ENCODE measurements around the gene TTYH1. TPM values are rescaled to one million over a fixed set of nuclear protein-coding genes. Genes with fewer than 3 reads are reported as not detected.

TTYH1 gene
- total RNA-seq, 2 donors from 2014 or later, result 1.0 to 2.0 TPM

- Mint-ChIP-seq H3K27ac (no peak overlapping the region), H3K36me3 (ENCODE audit: low read depth) (no peaks in the 10 kb centered on the region), H3K27me3 (ENCODE audit: insufficient read depth) (peaks cover 52% of the 10 kb centered on the region), H3K9me3 (peaks cover 26% of the 10 kb centered on the region), H3K4me1 (peaks cover 3% of the 10 kb centered on the region), H3K4me3 (no peak overlapping the region)
- Histone ChIP-seq H3K4me3 (ENCODE audit: low read length) (no peak overlapping the region), H3K27ac (ENCODE audit: low read depth, low read length) (no peak overlapping the region), H3K9me3 (ENCODE audit: control insufficient read depth, low read length) (no peaks in the 10 kb centered on the region), H3K9ac (ENCODE audit: extremely low read depth, low read length, poor library complexity, severe bottlenecking) (no peak overlapping the region), H3K36me3 (ENCODE audit: control insufficient read depth, insufficient read depth, low read length) (no peaks in the 10 kb centered on the region), H3K27me3 (ENCODE audit: control insufficient read depth, insufficient read depth, low read length, poor library complexity, severe bottlenecking) (peaks cover 2% of the 10 kb centered on the region), H3K4me1 (ENCODE audit: control insufficient read depth, insufficient read depth, low read length) (no peaks in the 10 kb centered on the region)
- TF ChIP-seq CTCF (conservative IDR thresholded peaks at IDR 0.05), result no peak
- DNase-seq, result no peak
- 80 to 94% methylated on average over 7 of the region's 7 CpGs for WGBS, 2 experiments (ENCODE audit: insufficient coverage in 1 of 2, insufficient read length in 1 of 2)
Measured at GRCh38 chr19:54407780-54408179, 7.5 kb upstream of the TTYH1 start.

- no peaks in the 10 kb centered on the region for H3K4me1 ChIP-seq (ENCODE audit: control insufficient read depth, insufficient read depth, low read length)
- H3K27me3 ChIP-seq (ENCODE audit: control insufficient read depth, insufficient read depth, low read length, poor library complexity, severe bottlenecking), result peaks cover 7% of the 10 kb centered on the region
- Mint-ChIP-seq H3K36me3 (ENCODE audit: low read depth) (no peaks in the 10 kb centered on the region), H3K27me3 (ENCODE audit: insufficient read depth) (peaks cover 57% of the 10 kb centered on the region), H3K27ac (no peak overlapping the region), H3K4me3 (no peak overlapping the region), H3K9me3 (peaks cover 26% of the 10 kb centered on the region), H3K4me1 (no peaks in the 10 kb centered on the region)
- no peak overlapping the region for H3K4me3 ChIP-seq (ENCODE audit: low read length)
- 91 to 93% methylated on average over 3 to 9 of the region's 9 CpGs for WGBS, 2 experiments (ENCODE audit: insufficient coverage in 1 of 2, insufficient read length in 1 of 2)
- no peaks in the 10 kb centered on the region for H3K36me3 ChIP-seq (ENCODE audit: control insufficient read depth, insufficient read depth, low read length)
- TF ChIP-seq CTCF (conservative IDR thresholded peaks at IDR 0.05), result no peak
- H3K9me3 ChIP-seq (ENCODE audit: control insufficient read depth, low read length), result no peaks in the 10 kb centered on the region
- no peak for DNase-seq
- no peak overlapping the region for H3K9ac ChIP-seq (ENCODE audit: extremely low read depth, low read length, poor library complexity, severe bottlenecking)
- H3K27ac ChIP-seq (ENCODE audit: low read depth, low read length), result no peak overlapping the region
Measured at GRCh38 chr19:54408456-54409026, 6.7 kb upstream of the TTYH1 start.

- no peaks in the 10 kb centered on the region for H3K9me3 ChIP-seq (ENCODE audit: control insufficient read depth, low read length)
Measured at GRCh38 chr19:54411033-54411432, 4.2 kb upstream of the TTYH1 start.

More at GRCh38 chr19:54411033-54411432, 4.2 kb upstream of the TTYH1 start:
- peaks cover 39% of the 10 kb centered on the region for H3K9me3 Mint-ChIP-seq
- no peak overlapping the region for H3K27ac ChIP-seq (ENCODE audit: low read depth, low read length)
- no peak overlapping the region for H3K9ac ChIP-seq (ENCODE audit: extremely low read depth, low read length, poor library complexity, severe bottlenecking)
- H3K4me3 Mint-ChIP-seq, result no peak overlapping the region
- H3K27me3 ChIP-seq (ENCODE audit: control insufficient read depth, insufficient read depth, low read length, poor library complexity, severe bottlenecking), result peaks cover 29% of the 10 kb centered on the region
- H3K27ac Mint-ChIP-seq, result no peak overlapping the region
- H3K4me3 ChIP-seq (ENCODE audit: low read length), result no peak overlapping the region
- no peaks in the 10 kb centered on the region for H3K36me3 Mint-ChIP-seq (ENCODE audit: low read depth)
- H3K27me3 Mint-ChIP-seq (ENCODE audit: insufficient read depth), result peaks cover 78% of the 10 kb centered on the region
- peaks cover 2% of the 10 kb centered on the region for H3K4me1 Mint-ChIP-seq
- H3K36me3 ChIP-seq (ENCODE audit: control insufficient read depth, insufficient read depth, low read length), result no peaks in the 10 kb centered on the region
- no peaks in the 10 kb centered on the region for H3K4me1 ChIP-seq (ENCODE audit: control insufficient read depth, insufficient read depth, low read length)
- DNase-seq, result no peak
- TF ChIP-seq CTCF (conservative IDR thresholded peaks at IDR 0.05), result no peak
